Measurements from ENCODE around the gene DGKI.

Gene DGKI

GRCh38 chr7:137878333-137878961 is 31.7 kb upstream of the DGKI start:
- peaks cover 31% of the 10 kb centered on the region for H3K36me3 Mint-ChIP-seq
- H3K27me3 Mint-ChIP-seq = no peaks in the 10 kb centered on the region
- H3K9me3 Mint-ChIP-seq = no peaks in the 10 kb centered on the region
- peaks cover 2% of the 10 kb centered on the region for H3K4me1 Mint-ChIP-seq
- H3K4me3 Mint-ChIP-seq = no peak overlapping the region
- no peak overlapping the region for H3K27ac Mint-ChIP-seq

DNA sequence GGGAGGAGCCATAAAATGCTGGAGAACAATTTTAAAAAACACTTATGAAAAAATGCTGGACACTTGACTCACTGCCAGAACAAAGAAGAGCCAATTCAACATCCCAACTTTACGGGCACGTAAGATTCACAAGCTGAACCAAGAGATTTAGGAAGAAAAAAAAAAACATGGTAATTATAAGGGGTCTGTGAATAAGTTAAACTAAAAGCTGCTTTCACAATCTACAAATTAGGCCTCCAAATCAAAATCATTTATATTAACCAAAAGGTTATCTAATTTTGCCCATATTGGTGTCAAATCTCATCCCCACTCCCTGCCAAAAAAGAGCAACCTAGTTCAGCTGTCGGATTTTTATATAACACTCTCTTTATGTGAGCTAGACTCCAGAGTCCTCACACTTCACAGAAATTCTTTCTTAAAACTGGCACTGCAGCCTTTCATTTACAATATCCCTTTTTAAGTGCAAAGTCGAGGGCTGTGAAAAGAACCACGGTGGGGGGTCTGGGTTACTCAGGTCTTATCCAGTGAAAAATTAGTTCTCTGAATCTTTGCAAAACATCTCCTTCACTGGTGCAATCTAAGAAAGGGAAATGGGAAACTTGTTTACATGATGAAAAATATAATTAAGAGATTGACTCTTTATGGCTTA is 30.4 kb upstream of the DGKI start:
- H3K36me3 Mint-ChIP-seq = peaks cover 26% of the 10 kb centered on the region
- H3K4me1 Mint-ChIP-seq = peaks cover 4% of the 10 kb centered on the region
- H3K9me3 Mint-ChIP-seq = no peaks in the 10 kb centered on the region
- no peaks in the 10 kb centered on the region for H3K27me3 Mint-ChIP-seq
- no peak overlapping the region for H3K4me3 Mint-ChIP-seq
- no peak overlapping the region for H3K27ac Mint-ChIP-seq

DNA sequence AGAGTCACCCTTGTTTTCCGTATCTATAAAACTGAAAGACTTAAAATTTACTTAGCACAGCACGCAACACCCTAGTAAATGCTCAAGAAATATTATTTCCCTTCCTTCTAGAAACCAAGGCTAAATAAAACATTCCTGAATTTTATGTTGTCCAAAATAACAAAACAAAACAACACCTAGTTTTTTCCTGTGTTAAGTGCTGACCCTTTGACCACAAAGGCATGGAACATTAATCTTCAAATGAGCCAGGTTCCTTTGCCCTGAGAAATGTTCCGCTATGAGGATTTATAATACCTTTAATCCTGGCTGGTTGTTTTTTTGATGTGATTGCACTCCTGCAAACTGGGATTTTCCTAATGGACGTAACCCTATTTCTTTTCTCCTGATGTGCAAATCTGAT is 29.0 kb upstream of the DGKI start:
- H3K4me1 Mint-ChIP-seq = peaks cover 4% of the 10 kb centered on the region
- H3K27me3 Mint-ChIP-seq = no peaks in the 10 kb centered on the region
- H3K9me3 Mint-ChIP-seq = no peaks in the 10 kb centered on the region
- H3K36me3 Mint-ChIP-seq = peaks cover 19% of the 10 kb centered on the region
- H3K4me3 Mint-ChIP-seq = no peak overlapping the region
- H3K27ac Mint-ChIP-seq = no peak overlapping the region

DNA sequence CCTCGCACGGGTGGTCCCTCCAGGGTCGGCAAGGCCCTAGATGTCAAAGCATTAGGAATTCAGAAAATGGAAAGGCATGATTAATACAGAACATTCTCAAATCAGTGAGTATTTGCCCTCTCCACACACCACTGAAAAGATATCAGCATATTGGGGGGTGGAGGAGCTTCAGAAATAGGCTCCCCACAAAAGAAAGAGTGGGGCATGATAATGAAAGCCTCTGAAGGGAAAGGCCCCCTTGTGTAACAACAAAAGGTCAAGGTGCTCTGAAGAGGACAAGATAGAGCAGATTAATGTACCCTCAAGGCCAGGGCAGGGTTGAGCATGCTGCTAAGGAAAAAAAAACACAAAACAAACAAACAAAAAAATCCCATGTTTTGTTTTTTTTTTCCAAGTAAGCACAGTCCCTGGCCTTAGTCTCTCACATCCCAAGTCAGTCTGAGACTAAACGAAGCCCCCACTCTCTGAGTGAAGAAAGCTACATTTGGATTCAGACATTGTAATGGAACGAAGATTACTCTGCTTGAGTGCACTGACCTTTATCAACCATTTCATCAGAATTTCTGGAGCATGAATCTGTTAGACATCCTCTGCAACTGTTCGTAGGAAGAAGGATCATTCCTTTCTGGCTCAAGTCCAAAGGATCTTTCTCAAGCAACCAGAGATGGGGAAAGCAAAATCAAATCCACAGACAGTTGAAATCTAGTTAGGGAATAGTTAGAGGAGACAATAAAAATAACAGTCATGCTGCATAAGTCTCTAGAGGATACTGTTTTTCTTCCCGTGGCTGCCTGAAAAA is 27.4 kb upstream of the DGKI start:
- Mint-ChIP-seq H3K27ac (no peak overlapping the region), H3K27me3 (no peaks in the 10 kb centered on the region), H3K9me3 (no peaks in the 10 kb centered on the region), H3K4me3 (no peak overlapping the region), H3K36me3 (peaks cover 12% of the 10 kb centered on the region), H3K4me1 (peaks cover 4% of the 10 kb centered on the region)

- Mint-ChIP-seq H3K4me3 (peak overlapping the region; percentile 34), H3K4me1 (peaks cover 4% of the 10 kb centered on the region), H3K36me3 (peaks cover 11% of the 10 kb centered on the region), H3K27me3 (no peaks in the 10 kb centered on the region), H3K9me3 (no peaks in the 10 kb centered on the region), H3K27ac (no peak overlapping the region)
These were observed 26.8 kb upstream of the DGKI start for GRCh38 chr7:137873524-137873923.

DNA sequence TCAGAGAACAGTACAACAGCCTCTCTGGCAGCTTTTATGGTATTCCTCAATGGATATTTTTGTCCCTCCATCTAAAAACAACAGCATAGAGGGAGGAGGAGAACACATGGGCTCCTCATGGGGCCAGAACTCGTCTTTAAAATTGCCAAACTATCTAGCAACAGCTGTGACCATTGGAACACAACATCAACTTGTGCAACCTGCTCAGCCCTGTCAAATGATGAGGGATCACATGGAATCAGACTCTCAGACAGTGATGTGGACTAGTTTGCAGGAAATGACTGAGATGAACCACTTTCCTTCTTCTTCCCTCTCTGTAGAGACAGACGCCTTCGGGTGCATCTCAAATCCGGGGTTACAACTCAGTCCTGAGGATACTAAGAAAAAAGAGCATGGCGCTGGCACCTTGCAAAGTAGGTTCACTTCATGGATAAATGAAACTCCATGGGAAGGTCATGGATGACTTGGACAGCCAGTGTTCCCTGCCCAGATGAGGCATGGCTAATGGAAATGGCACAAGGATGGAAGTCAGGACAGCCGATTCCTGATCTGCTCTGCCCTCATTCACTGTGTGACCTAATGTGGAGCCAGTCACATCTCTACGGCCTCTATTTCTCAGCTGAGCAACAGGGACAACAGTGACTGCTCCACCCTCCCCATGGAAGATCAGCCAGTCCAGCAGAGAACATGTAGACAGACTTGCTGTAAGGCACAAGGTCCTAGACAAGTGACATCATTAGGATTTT is 24.6 kb upstream of the DGKI start:
- H3K27me3 Mint-ChIP-seq = no peaks in the 10 kb centered on the region
- H3K36me3 Mint-ChIP-seq = peaks cover 23% of the 10 kb centered on the region
- H3K27ac Mint-ChIP-seq = no peak overlapping the region
- no peak overlapping the region for H3K4me3 Mint-ChIP-seq
- peaks cover 5% of the 10 kb centered on the region for H3K9me3 Mint-ChIP-seq
- peaks cover 4% of the 10 kb centered on the region for H3K4me1 Mint-ChIP-seq

- no peak overlapping the region for H3K4me3 Mint-ChIP-seq
- peaks cover 28% of the 10 kb centered on the region for H3K36me3 Mint-ChIP-seq
- no peak overlapping the region for H3K27ac Mint-ChIP-seq
- peaks cover 7% of the 10 kb centered on the region for H3K9me3 Mint-ChIP-seq
- H3K27me3 Mint-ChIP-seq = no peaks in the 10 kb centered on the region
- H3K4me1 Mint-ChIP-seq = peaks cover 4% of the 10 kb centered on the region
These were observed 23.9 kb upstream of the DGKI start for GRCh38 chr7:137870684-137871083.

DNA sequence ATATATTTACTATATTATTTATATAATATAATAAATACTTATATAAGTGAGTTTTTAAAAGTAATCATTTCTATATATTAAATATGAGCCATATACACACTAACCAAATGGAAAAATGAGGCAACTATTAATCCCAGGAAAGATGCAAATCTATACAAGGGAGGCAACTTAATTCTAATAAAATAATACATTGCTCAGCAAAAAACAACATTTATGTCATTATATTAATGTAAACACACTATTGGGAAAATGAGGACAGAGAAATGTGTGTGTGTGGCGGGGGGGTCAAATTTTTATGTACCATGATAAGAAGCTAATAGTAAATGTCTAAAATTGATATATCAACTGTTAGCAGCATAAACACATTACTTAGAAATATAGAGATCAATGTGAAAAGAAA is 23.3 kb upstream of the DGKI start:
- no peak overlapping the region for H3K4me3 Mint-ChIP-seq
- H3K36me3 Mint-ChIP-seq = peaks cover 30% of the 10 kb centered on the region
- no peak overlapping the region for H3K27ac Mint-ChIP-seq
- no peaks in the 10 kb centered on the region for H3K27me3 Mint-ChIP-seq
- peaks cover 7% of the 10 kb centered on the region for H3K9me3 Mint-ChIP-seq
- H3K4me1 Mint-ChIP-seq = peaks cover 4% of the 10 kb centered on the region

DNA sequence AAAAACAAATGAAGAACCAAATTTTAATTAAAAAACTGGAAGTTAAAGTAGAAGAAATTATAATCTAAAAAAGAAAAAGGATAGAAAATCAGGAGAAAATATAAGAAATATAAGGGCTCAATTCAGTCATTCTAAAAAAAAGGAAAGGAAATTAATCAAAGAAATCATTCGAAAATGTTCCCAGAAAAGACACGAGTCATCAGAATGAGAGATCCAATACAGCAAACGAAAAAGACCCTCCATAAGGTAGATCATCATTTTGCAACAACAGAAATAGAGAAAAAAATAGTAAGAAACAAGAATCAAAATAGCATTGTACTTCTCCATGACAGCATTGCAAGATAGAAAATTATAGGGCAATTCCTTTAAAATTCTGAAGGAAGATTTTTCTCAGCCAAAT is 22.5 kb upstream of the DGKI start:
- Mint-ChIP-seq H3K9me3 (peaks cover 7% of the 10 kb centered on the region), H3K36me3 (peaks cover 30% of the 10 kb centered on the region), H3K4me1 (peaks cover 4% of the 10 kb centered on the region), H3K27me3 (no peaks in the 10 kb centered on the region), H3K27ac (no peak overlapping the region), H3K4me3 (no peak overlapping the region)

DNA sequence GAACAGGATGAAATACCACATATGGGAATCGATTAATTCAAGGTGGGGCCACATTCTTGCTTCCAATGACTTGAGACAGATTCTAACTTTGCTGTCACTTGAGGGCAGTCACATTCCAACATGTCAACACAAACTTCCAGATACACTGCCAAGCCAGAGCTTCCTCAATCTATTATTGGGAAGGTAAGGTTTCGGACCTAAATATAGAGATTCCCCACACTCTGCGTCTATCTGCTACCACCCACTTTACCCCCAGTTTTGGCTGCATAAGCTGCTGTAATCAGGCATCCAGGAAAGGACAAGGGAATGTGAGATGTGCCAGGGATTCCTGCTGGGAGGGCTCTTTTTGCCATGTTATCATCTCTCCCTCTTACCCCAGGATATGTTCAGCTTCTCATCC is 20.5 kb upstream of the DGKI start:
- Mint-ChIP-seq H3K27ac (no peak overlapping the region), H3K36me3 (peaks cover 32% of the 10 kb centered on the region), H3K4me3 (no peak overlapping the region), H3K9me3 (peaks cover 7% of the 10 kb centered on the region), H3K4me1 (no peaks in the 10 kb centered on the region), H3K27me3 (no peaks in the 10 kb centered on the region)

DNA sequence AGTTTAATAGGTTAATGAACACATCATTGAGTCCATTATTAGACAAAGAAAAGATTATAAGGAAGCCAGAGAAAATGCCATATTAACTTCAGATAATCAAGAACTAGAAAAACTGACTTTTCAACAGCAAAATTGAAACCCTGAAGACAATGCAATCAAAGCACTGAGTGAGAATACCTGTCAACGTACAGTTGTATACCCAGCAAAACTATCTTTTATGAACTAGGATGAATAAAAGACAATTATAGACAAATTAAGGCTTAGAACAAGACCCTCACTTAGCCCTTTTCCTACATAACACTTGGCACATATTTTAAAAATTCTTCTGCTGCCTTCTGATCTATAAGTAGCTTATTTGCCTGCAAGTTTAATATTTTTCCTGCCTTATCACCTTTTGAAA is 19.0 kb upstream of the DGKI start:
- no peak overlapping the region for H3K4me3 Mint-ChIP-seq
- no peaks in the 10 kb centered on the region for H3K27me3 Mint-ChIP-seq
- H3K36me3 Mint-ChIP-seq = peaks cover 32% of the 10 kb centered on the region
- peaks cover 7% of the 10 kb centered on the region for H3K9me3 Mint-ChIP-seq
- H3K4me1 Mint-ChIP-seq = no peaks in the 10 kb centered on the region
- H3K27ac Mint-ChIP-seq = no peak overlapping the region

DNA sequence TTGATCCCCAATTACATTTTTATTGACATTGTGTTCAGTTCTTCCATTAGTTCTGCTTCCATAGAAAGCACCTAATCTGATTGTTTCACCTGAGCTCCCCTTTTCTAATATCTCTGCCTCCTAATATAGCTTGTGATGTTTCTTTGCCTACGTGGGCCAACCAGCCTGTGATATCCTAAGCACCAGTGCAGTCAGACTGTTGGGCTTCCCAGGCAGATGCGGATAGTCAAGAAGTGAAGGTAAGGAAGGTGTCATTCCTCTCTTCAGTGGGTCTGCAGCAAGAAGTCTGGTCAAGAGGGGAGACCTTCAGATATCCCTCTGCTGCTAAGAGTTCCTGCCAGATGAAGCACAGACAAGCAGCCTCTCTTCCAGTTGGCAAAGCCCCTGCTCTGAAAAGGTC is 16.2 kb upstream of the DGKI start:
- H3K36me3 Mint-ChIP-seq = peaks cover 29% of the 10 kb centered on the region
- no peaks in the 10 kb centered on the region for H3K27me3 Mint-ChIP-seq
- H3K4me3 Mint-ChIP-seq = no peak overlapping the region
- H3K27ac Mint-ChIP-seq = no peak overlapping the region
- no peaks in the 10 kb centered on the region for H3K4me1 Mint-ChIP-seq
- H3K9me3 Mint-ChIP-seq = peaks cover 7% of the 10 kb centered on the region

GRCh38 chr7:137862358-137862757 is 15.6 kb upstream of the DGKI start:
- Mint-ChIP-seq H3K36me3 (peaks cover 26% of the 10 kb centered on the region), H3K27ac (no peak overlapping the region), H3K9me3 (peaks cover 7% of the 10 kb centered on the region), H3K27me3 (no peaks in the 10 kb centered on the region), H3K4me3 (no peak overlapping the region), H3K4me1 (no peaks in the 10 kb centered on the region)

DNA sequence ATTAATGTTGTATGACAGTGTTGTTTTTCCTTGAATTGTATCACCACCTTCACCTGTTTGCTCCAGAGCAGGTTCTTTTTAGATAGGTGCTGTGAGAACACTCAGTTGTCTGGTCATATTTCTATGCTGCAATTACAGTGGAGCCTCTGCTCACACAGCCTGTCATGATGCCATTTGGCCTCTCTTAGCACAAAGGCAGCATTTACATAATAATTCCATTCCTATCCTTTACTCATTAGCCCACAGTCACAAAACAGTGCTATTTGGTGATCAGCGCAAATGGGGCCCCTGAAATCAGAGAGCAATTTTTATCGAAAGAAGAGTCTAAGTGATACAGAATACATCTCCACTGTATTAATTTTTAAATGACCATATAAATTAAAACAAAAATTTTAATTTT is 13.8 kb upstream of the DGKI start:
- H3K27me3 Mint-ChIP-seq = no peaks in the 10 kb centered on the region
- no peaks in the 10 kb centered on the region for H3K4me1 Mint-ChIP-seq
- peaks cover 11% of the 10 kb centered on the region for H3K36me3 Mint-ChIP-seq
- H3K27ac Mint-ChIP-seq = no peak overlapping the region
- H3K4me3 Mint-ChIP-seq = no peak overlapping the region
- H3K9me3 Mint-ChIP-seq = no peaks in the 10 kb centered on the region

DNA sequence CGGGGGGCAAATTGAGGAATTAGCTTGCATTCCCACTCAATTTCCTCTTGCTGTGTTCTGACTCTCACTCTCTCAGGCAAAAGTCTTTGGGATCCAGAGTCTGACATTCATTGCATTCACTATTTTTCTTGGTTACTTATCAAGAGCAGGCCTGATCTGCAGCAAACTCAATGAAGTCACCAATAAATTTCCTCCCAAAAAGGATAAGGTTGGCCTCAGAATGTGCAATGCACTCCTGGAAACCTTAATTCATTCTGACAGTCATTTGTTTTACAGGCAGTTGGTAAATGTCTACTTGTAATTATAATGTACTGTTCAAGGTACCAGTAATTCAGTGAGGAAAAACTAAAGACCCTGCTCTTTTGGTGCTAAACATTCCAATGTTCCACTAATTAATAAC is 6.3 kb upstream of the DGKI start:
- peaks cover 21% of the 10 kb centered on the region for H3K27me3 Mint-ChIP-seq
- H3K9me3 Mint-ChIP-seq = no peaks in the 10 kb centered on the region
- H3K36me3 Mint-ChIP-seq = no peaks in the 10 kb centered on the region

GRCh38 chr7:137852108-137852507 is 5.3 kb upstream of the DGKI start:
- Mint-ChIP-seq H3K36me3 (no peaks in the 10 kb centered on the region), H3K4me3 (no peak overlapping the region), H3K9me3 (no peaks in the 10 kb centered on the region), H3K27me3 (peaks cover 26% of the 10 kb centered on the region), H3K4me1 (no peaks in the 10 kb centered on the region), H3K27ac (no peak overlapping the region)

More for the DNA sequence above, 6.3 kb upstream of the DGKI start:
- Mint-ChIP-seq H3K4me3 (no peak overlapping the region), H3K27ac (no peak overlapping the region), H3K4me1 (no peaks in the 10 kb centered on the region)
